SHP77 (cell line): ENCODE results near the gene TM9SF1.

Experiments used
- DNase-seq, 2 experiments: peaks; one replicate each; lab custom pipeline; 2025; lab: John Stamatoyannopoulos, UW

TM9SF1 gene, protein sequence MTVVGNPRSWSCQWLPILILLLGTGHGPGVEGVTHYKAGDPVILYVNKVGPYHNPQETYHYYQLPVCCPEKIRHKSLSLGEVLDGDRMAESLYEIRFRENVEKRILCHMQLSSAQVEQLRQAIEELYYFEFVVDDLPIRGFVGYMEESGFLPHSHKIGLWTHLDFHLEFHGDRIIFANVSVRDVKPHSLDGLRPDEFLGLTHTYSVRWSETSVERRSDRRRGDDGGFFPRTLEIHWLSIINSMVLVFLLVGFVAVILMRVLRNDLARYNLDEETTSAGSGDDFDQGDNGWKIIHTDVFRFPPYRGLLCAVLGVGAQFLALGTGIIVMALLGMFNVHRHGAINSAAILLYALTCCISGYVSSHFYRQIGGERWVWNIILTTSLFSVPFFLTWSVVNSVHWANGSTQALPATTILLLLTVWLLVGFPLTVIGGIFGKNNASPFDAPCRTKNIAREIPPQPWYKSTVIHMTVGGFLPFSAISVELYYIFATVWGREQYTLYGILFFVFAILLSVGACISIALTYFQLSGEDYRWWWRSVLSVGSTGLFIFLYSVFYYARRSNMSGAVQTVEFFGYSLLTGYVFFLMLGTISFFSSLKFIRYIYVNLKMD

DNA sequence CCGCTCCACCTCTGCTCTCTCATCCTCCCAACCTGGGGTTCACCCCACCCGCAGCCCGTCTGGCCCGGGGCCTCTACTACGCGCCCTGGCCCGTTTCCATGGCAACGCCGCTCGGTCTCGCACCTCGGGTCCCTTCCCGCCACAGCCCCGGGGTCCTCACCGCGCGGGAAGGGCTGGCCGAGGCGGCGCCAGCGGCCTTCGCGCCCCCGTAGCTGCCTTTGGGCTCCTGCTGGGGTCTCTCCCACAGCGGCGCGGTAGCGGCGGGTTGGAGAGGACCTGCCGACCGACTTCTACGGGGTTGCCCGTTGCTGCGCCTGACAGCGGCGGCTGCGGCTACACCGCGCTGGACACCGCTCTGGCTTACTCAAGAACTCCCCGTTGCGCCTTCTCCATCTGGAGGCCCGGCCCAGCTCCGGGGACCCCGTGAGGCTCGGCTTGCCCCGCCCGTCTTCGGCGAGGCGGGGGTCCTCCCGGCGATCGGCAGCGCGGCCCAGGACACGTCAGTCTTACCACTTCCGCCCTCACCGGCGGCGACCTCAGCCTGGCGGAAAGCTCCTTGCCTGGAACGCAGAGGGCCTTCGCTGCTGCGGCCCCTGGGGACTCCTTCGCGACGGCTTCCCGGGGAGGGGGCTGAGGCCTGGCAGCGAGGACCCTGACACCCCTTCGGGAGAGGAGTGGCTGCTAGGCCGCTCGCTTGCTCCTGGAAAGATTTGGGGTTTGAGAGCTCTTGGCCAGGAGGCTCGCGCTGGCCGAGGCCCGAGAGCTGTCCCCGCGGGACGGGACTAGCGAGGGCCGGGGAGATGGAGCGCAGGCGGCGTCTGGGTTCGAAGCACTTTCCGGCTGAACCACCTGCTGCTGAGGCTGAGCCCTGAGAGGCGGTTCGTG lies at the start of gene TM9SF1:
TM9SF1 (minus strand) TSS at position 256 of the 885 bp plus-strand sequence. CDS start 422 bp downstream, outside the sequence.
- DNase-seq: peak; percentile 82 to 88

DNA sequence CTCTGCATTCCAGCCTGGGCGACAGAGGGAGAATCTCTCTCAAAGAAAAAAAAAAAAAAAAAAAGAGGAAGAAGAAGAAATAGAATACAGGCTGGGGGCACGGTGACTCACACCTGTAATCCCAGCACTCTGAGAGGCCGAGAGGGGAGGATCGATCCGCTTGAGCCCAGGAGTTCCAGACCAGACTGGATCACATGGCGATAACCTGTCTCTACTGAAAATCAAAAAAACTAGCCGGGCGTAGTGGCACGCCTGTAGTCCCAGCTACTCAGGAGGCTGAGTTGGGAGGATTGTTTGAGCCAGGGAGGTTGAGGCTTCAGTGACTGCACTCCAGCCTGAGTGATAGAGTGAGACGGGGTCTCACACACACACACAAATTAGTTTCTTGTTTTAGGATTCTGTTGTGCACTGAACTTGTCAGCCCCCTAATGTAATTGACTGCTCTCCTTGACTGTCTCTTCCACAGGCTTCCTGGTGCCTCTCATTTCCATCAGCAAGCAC lies 48.1 kb upstream of the TM9SF1 start:
- no peak for DNase-seq

DNA sequence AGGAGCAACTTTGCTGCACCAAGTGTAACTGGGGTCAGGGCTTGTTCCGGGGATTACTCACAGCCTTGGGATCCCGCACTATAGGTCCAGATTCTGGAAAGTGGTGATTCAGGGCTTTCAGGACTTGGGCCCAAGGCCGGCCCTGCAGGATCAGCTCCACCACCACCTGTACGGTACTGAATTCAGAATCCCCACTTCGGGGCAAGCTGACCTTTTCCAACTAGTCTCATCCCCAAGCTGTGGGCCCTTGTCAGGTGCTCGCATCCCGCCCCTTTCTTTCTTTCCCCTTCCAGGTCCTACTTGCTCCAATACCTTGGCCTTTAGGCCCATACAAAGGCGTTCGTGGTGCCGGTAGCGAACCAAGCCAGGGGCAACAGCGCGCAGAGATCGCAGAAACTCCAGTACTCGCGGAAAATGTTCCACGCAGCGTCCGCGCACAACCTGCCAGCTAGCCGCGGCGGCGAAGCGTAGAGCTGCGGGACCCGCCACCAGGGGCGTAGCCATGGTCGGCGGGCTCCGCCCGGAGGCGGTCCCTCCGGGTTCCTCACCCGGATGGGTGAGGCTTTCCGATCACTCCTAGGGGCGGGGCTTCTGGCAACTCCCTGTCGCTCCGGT lies 46.7 kb upstream of the TM9SF1 start:
- DNase-seq: peak; percentile 96

DNA sequence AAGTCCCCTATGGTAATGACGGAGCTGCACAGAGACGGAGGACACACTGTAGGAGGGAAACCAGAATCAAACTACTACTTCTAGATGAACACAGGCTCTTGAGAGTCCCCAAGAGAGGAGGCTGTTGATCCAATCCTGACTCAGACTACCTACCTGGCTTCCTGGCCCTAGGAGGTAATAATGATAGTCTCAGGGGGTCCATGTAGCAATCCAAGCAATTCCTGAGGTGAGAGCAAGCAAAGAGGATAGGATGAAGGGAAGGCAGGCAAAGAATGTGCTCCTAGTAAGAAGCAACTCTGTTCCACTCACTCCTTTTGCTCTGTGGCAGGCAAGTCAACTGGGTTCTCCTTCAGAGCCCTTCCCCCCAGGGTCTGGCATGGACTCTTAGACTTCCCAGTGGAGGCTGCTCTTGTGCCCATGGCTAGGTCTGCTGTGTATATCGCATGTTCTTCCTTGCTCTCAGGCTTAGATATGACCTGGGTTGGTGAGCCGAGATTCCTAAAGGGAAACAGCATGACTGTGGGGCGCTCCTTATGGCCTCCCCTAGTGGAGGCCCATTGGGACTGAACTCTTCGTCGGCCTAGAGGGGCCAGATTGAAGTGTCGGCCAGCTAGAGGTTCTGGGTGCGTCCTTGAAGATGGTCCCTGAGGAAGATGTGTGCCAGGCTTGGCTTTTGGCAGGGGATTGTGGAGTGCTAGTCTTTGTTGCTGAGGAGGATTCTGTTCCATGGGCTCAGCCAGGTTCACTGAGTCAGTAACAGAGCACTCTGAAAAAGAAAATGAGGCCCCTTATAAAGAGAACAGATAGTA lies 45.1 kb upstream of the TM9SF1 start:
- no peak for DNase-seq

DNA sequence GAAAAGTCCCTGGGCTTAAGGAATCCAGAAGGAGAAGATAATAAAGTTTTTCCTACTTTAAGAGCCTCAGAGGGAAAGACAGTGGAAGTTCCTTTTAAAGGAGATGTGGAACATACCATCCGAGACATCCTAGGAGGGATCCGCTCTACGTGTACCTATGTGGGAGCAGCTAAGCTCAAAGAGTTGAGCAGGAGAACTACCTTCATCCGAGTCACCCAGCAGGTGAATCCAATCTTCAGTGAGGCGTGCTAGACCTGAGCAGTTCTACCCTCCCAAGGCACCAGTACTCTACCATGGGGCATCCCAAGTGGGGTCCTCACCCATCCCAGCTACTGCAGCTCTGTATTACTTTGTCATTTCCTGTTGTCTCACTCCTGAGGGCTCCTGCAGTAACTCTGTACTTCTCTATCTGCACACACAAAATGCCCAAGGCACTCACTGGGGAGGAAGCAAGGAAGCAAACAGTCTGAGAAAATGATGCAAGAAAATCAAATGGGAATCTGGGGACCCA lies 43.3 kb upstream of the TM9SF1 start:
- DNase-seq: no peak

DNA sequence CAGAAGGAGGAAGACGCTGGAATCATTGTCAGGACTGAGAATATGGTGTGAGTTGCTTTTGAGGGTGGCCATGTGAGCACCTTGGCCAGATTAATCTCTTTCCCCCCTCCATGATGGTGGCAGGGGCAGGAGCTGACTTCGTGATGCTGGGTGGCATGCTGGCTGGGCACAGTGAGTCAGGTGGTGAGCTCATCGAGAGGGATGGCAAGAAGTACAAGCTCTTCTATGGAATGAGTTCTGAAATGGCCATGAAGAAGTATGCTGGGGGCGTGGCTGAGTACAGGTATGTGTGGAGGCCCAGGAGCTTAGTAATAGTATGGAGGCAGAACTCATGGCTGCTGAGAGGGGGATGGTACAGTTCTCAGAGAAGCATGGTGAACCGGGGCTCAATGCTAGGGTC lies 42.9 kb upstream of the TM9SF1 start:
- DNase-seq: no peak

DNA sequence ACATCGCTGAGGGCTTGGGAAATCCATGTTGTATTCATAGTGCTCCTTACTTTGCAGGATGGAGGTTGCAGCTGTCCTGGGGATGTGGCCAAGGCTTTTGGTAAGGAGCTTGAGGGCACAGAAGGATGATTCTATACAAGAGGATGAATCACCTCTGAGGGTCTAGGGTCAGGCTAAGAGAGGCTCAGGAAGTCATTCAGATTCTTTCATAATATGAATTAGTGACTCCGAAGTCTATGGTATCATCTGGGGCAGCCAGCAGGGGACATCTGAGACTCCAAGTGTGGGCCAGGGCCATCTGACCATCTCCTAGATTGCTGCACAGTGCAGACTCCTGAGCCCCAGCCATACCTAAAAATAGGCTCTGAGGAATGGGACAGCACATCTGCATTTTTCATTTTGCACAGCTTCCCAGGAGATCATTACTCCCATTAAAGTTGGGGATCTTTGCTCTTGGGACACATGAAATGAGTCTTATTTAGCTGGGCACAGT lies 42.3 kb upstream of the TM9SF1 start:
- DNase-seq: no peak

DNA sequence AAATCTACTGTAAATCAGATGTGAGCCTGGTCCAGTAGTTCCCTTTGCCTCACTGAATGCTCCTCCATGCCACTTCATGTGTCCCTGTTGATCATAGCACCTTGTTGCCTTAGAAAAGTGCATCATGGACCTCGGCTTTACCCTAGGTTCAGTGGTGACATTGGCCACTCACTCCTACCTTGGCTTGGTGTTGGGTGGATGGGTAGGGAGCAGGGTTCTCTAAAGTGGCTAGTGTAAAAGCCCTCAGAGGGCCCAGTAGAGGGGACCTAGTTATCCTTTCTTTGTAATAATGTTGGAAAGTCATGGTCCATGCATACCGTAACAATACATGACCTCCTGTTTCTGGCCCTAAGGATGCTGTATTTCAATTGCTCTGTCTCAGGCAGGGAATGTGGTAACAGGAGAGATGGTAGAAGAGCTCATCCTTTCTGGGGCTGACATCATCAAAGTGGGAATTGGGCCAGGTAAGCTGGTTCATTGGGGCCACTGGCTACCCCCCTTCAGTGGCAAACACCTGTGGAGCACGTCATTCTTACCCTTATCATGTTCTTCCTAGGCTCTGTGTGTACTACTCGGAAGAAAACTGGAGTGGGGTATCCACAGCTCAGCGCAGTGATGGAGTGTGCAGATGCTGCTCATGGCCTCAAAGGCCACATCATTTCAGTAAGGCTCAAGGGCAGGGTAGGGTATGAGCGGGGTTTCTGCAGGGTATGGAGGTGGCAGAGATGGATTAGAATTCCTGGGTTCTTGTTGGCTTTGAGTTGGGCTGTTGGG lies 41.6 kb upstream of the TM9SF1 start:
- no peak for DNase-seq

DNA sequence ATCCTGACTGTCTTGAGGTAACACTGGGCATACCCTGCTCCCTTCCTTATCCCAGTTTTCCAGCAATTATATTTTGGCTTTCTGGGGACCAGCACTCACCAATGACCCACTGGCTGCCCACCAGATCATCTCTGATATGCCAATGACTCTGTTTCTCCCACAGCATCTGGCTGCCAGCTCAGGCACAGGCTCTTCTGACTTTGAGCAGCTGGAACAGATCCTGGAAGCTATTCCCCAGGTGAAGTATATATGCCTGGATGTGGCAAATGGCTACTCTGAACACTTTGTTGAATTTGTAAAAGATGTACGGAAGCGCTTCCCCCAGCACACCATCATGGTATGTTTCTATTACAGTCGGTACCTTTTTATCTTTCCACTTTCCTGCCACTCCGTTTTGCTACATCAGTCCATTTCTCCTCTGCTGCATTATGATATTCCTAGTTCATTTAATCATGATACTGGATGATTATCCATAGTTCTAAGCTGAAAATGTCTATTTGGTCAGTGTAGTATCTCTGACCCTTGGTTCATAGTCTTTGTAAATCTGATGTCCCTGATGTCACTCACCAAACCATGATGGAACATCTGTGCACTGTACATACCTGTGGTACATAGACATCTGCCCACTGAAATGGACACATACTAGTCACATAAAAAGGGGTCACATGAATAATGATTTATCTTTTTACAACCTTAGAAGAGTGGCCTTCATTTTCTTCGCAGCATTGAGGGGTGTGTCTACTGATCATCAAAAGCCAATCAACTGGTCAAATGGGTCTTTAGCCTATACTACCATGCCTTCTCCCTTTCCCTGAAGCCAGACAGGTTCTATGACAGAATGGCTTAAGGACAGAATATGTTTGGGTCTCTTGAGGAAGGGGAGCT lies 40.8 kb upstream of the TM9SF1 start:
- no peak for DNase-seq

DNA sequence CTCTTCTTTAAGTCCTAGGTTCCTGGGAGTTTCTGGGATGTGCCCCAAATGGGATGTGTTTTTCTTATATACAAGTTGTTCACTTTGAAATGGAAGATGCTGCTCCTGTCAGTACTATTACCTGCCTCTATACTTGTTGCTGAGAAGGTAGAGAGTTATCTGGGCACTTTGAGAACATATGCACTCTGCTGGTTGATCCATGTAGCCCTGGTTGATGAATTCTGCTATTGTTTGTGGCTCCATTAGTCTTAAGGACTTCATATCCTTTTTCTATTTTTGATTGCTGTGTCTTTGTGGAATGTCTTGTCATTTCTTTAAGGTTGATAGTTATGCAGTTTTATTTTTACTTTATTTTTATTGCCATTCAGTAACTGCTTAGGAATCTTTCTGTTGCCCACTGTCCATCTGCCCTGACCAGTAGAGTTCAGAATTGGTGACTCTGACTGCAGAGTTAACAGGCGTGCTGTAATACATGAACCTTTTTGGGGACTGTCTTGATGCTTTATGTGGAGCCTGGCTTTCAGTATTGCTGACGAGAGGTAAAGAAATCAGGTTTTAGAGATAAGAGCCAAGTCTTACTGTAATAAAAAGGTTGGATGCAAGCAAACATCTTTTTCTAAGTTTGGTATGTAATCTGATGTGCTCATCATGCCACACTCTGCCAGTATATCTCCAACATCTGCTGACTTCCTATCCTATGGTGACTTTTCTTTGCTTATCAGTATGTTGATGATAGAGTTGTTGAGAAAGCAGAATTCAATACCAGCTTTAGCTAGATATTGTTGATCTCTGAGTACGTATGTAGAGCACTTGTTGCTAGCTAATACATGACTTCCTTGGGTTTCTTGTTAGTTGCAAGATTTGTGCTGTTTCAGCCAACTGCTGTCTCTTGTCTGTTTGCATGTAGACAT lies 39.1 kb upstream of the TM9SF1 start:
- no peak for DNase-seq

DNA sequence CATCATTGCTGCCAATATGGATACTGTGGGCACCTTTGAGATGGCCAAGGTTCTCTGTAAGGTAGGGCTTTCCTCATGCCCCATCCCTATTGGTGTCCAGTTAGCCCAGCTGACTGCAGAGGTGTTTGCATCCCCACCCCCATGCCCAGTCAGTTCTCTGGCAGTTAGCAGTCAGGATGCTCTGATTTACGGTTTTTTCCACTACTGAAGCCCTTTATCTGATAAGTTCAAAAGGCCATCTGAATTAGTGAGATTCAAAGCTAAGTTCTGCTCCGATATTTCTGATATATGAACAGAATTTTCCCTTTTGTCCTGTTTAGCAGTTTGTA lies 38.3 kb upstream of the TM9SF1 start:
- peak in 1 of 2 experiments; percentile 33 for DNase-seq

DNA sequence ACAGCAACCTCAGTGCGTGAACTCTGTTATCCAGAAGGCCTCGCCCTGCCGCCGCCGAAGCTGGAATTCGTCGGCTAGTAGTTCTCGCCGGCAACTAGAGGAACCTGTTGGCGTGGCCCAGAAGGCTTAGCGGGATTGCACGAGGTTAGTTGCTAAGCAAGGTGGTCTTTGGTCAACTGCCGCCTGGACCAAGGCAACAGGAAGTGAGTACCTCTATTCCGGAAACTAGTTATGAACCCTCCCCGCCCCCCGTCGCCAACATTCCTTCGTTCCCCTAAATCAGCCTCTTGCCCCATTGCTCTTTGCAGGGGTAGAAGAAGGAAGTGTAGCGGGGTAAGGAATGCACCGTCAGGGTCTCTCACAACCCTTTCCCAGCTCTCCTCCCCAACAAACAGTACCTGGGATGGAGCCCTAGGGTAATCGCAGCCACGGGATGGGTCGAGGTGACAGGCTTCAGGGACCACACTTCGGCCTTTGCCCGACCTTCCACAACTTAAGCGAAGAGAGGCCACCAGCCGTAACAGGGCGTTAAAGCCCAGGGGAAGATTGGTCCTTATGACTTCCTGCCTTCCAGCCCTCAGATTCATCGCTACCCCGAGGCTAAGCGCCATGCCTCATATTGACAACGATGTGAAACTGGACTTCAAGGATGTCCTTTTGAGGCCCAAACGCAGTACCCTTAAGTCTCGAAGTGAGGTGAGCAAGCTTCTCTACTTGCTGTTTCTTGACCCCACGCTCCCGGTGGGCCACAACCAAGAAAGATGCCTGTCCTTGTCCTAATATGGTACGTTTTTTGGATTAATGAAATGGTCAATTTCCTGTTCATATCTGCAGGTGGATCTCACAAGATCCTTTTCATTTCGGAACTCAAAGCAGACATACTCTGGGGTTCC lies 37.6 kb upstream of the TM9SF1 start, which contains the start of gene GMPR2:
GMPR2 (plus strand) TSS at position 285 of the 893 bp plus-strand sequence; CDS start at position 610, 325 bp downstream.
- peak; percentile 92 for DNase-seq

DNA sequence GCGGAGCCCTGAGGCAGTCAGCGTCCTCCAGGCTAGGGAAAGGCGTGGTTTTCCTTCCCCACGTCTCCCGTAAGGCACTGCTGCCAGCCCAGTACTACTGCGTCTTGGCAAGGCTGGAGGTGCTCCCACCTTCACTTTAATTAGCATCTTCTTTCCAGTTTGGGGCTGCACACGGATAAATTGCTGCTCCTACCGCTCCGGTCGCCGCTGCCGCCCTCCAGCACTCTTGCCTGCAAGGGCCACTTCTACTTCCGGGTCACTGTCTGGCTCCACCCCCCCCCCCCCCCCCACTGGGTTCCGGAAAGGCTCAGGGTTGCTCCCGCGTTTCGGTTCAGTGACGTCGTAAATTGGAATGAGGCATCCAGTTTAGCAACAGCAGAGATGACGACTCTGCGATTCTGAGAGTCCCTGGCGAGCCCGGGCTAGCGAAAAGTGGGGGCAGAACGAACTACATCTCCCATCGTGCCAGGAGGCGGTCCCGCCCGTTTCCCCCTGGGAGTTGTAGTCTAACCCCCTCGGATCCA lies 36.9 kb upstream of the TM9SF1 start, which contains the start of gene NEDD8:
NEDD8 (minus strand) TSS at position 247 of the 524 bp plus-strand sequence; CDS start at position 147, 100 bp downstream.
- DNase-seq: peak; percentile 92

DNA sequence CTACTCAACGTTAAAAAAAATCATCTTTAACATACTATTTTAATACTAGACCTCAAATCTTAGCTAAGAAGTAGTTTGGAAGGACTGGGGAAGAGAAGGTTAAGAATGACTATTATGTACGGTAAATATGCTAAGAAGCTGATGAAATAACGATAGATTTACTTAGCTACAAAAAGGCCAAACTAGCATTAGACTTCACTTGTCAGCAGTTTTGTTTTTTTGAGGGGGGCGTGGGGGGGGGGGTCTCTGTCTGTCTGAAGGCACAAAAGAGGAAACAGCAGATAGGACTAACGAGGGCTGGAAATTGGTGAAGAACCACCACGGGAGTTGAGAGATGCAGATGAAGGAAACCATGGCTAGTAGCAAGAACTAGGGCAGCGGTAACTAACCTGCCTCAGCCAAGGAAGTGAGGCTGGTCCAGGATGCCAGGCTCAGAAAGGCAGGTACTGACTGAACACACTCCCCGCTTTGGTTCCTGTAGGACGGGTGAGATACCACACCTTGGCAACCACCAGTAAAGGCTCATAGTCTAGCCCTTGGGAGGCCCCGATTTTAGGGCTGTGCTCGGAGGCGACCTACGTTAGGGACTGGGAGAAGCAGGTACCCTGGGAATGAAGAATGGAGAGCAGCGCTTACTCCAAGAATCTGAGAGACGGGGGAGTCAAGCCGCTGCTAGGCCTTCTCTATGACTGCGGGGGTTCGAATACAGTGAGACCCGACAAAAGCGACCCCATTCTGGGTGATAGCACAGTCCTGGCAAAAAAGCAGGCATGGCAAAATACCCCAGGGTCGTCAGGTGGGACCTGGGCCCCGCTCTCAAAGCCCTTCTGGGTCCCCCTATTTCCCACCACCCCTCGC lies 36.3 kb upstream of the TM9SF1 start:
- DNase-seq: no peak

DNA sequence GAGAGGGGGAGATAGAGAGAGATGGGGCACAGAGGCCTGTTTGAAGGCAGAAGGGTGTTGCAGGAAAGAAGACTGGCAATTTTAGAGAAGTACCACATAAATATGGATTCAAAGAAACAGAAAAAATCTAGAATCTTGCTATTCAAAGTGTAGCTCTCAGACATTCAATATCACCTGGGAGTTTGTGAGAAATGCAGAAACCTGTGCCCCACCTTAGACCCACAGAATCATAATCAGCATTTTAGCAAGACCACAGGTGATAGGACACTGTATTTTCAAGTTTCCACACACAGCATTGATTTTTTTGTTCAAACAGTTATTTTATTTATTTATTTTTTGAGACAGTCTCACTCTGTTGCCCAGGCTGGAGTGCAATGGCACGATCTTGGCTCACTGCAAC lies 33.7 kb upstream of the TM9SF1 start:
- no peak for DNase-seq
